HL-60/S4 treated with retinoic acid at 250 ng/mL for 4 days and 3 days (cell line): ENCODE data around the gene ECI1.
"Not testable (repeated sequence)": the region's sequence is repeated elsewhere in the genome, so short reads cannot be mapped to it uniquely, and the experiment has no call there.

Experiments used
- in situ Hi-C: fragments of 300-500 bp; cut with MboI; formaldehyde crosslinking; loops from 2 replicates; pipeline ENCODE4 v1.7.0; 2022; ENCODE audit warnings: low sequenced_read_pairs

ECI1 gene

GRCh38 chr16:2257726-2258125 is 6.3 kb upstream of the ECI1 start:
- in situ Hi-C loops: no loop called here

- in situ Hi-C loops: no loop called here
These were observed 5.2 kb upstream of the ECI1 start for GRCh38 chr16:2256531-2257140.

GRCh38 chr16:2253293-2253692 is 1.9 kb upstream of the ECI1 start:
- in situ Hi-C loops: no loop called here

GRCh38 chr16:2252806-2253148 is 1.4 kb upstream of the ECI1 start:
- in situ Hi-C loops: no loop called here

GRCh38 chr16:2250652-2251295 is 613 bp downstream of the ECI1 start:
- in situ Hi-C loops: no loop called here

GRCh38 chr16:2246301-2246885 is 5.0 kb downstream of the ECI1 start:
- in situ Hi-C loops: no loop called here

GRCh38 chr16:2244926-2245795 is 6.2 kb downstream of the ECI1 start:
- in situ Hi-C loops: no loop called here

- in situ Hi-C loops: no loop called here
These were observed 7.1 kb downstream of the ECI1 start for GRCh38 chr16:2244301-2244700.

GRCh38 chr16:2243781-2244180 is 7.6 kb downstream of the ECI1 start:
- in situ Hi-C loops: no loop called here

GRCh38 chr16:2243031-2243528 is 8.3 kb downstream of the ECI1 start:
- in situ Hi-C loops: no loop called here

GRCh38 chr16:2242598-2242997 is 8.8 kb downstream of the ECI1 start:
- in situ Hi-C loops: no loop called here

- in situ Hi-C loops: not testable (repeated sequence)
These were observed 11.1 kb downstream of the ECI1 start for GRCh38 chr16:2240331-2240730.

GRCh38 chr16:2238838-2239675 is 12.3 kb downstream of the ECI1 start:
- in situ Hi-C loops: no loop called here

GRCh38 chr16:2238150-2238837 is 13.1 kb downstream of the ECI1 start:
- in situ Hi-C loops: no loop called here

- in situ Hi-C loops: no loop called here
These were observed 13.8 kb downstream of the ECI1 start for GRCh38 chr16:2237493-2238149.

GRCh38 chr16:2237102-2237482 is 14.3 kb downstream of the ECI1 start:
- in situ Hi-C loops: no loop called here

GRCh38 chr16:2236337-2237101 is 14.9 kb downstream of the ECI1 start, which contains the start of gene DNASE1L2:
Gene DNASE1L2 (plus strand): TSS chr16:2236444. CDS start chr16:2236817, 373 bp downstream.
- in situ Hi-C loops: no loop called here

GRCh38 chr16:2235695-2236336 is 15.6 kb downstream of the ECI1 start:
- in situ Hi-C loops: no loop called here
